PC-3 (cell line): ENCODE measurements around the gene TDP2. TPM values are rescaled to one million over a fixed set of nuclear protein-coding genes. Genes with fewer than 3 reads are reported as not detected.
A peak's percentile ranks its signal among the peaks of the same experiment; 100 is the strongest.

Experiments
- ATAC-seq: fragments of 200-7000 bp; cut with Tn5 transposase; 2 replicates; pipeline ENCODE4 v1.9.1; 2020; ENCODE audit warnings: mild to moderate bottlenecking, moderate library complexity
- BruUV-seq: library from RNA; stranded (reverse); fragments of 400-500 nt; replicated peaks from 2 replicates; lab custom pipeline; 2021; lab: Mats Ljungman, UMichigan
- CTCF ChIA-PET: fragments of 300-600 bp; sonication (Branson Sonifier 250); formaldehyde crosslinking; loops from one replicate; lab custom pipeline; 2022; ENCODE audit warnings: antibody characterized with exemption; lab: Charles Lee
- POLR2A ChIA-PET: fragments of 300-600 bp; sonication (Branson Sonifier 250); formaldehyde crosslinking; loops from one replicate; lab custom pipeline; 2022; ENCODE audit warnings: antibody characterized with exemption; ENCODE audit not compliant: unreplicated experiment; lab: Charles Lee
- DNase-seq: peaks from one replicate; pipeline ENCODE4 v3.0.0-alpha.2; 2015
- H2AFZ ChIP-seq: fragments of 300-600 bp; sonication (generic); 2 replicates; pipeline ENCODE4 v1.6.0; 2016; ENCODE audit warnings: antibody characterized with exemption, low read length
- H3F3A ChIP-seq: fragments of 300-600 bp; sonication (generic); one replicate; pipeline ENCODE4 v1.6.0; 2017; ENCODE audit warnings: antibody characterized with exemption, low read length, control low read depth, mild to moderate bottlenecking; ENCODE audit not compliant: unreplicated experiment
- H3K27ac ChIP-seq: fragments of 300-600 bp; sonication (generic); 2 replicates; pipeline ENCODE4 v1.5.1; 2016; ENCODE audit warnings: mild to moderate bottlenecking, low read length
- H3K27me3 ChIP-seq: fragments of 300-600 bp; sonication (generic); 2 replicates; pipeline ENCODE4 v1.6.1; 2016; ENCODE audit warnings: low read length, mixed read lengths
- H3K36me3 ChIP-seq: fragments of 300-600 bp; sonication (generic); 2 replicates; pipeline ENCODE4 v1.6.1; 2016; ENCODE audit warnings: low read depth, mixed run types, low read length, mixed read lengths
- H3K4me1 ChIP-seq: fragments of 300-600 bp; sonication (generic); 2 replicates; pipeline ENCODE4 v1.5.1; 2016; ENCODE audit warnings: low read length; ENCODE audit not compliant: insufficient read depth
- H3K4me2 ChIP-seq: fragments of 300-600 bp; sonication (generic); 2 replicates; pipeline ENCODE4 v1.6.0; 2016; ENCODE audit warnings: low read length
- H3K4me3 ChIP-seq: fragments of 300-600 bp; sonication (generic); 2 replicates; pipeline ENCODE4 v1.5.1; 2016; ENCODE audit warnings: mild to moderate bottlenecking, low read length, mixed read lengths
- H3K79me2 ChIP-seq: fragments of 300-600 bp; sonication (generic); 2 replicates; pipeline ENCODE4 v1.6.1; 2017; ENCODE audit warnings: low read length, mixed read lengths
- H3K9ac ChIP-seq: fragments of 300-600 bp; sonication (generic); 2 replicates; pipeline ENCODE4 v1.6.0; 2016; ENCODE audit warnings: mild to moderate bottlenecking, low read length
- H3K9me2 ChIP-seq: fragments of 300-600 bp; sonication (generic); replicated peaks from 2 replicates; pipeline ENCODE4 v1.6.1; 2016; ENCODE audit warnings: mixed run types, low read length, mixed read lengths
- H3K9me3 ChIP-seq: fragments of 300-600 bp; sonication (generic); 2 replicates; pipeline ENCODE4 v1.6.1; 2016; ENCODE audit warnings: low read length, mixed read lengths
- H4K20me1 ChIP-seq: fragments of 300-600 bp; sonication (generic); 2 replicates; pipeline ENCODE4 v1.6.1; 2016; ENCODE audit warnings: low read length, mixed read lengths
- EZH2 ChIP-seq: fragments of 300-600 bp; sonication (generic); IDR thresholded peaks from one replicate; pipeline ENCODE4 v1.6.1; 2017; ENCODE audit warnings: antibody characterized with exemption, mild to moderate bottlenecking, low read length; ENCODE audit not compliant: unreplicated experiment
- EZH2phosphoT487 ChIP-seq: fragments of 300-600 bp; sonication (generic); IDR thresholded peaks from 2 replicates; pipeline ENCODE4 v1.6.1; 2018; ENCODE audit warnings: mild to moderate bottlenecking, antibody characterized with exemption, low read length, borderline replicate concordance
- intact Hi-C: fragments of 100-400 bp; cut with micrococcal nuclease; formaldehyde crosslinking; loops from 2 replicates; pipeline ENCODE4 v1.9.0; 2023
- total RNA-seq: library from RNA; depleted of rRNA; stranded (reverse); fragments of >200 nt; gene quantifications from 2 replicates; pipeline ENCODE4 v1.2.3, GENCODE V29; 2014
- TF ChIP-seq, protein P1 (sequence below): fragments of 300-600 bp; sonication (generic); conservative IDR thresholded peaks from 2 replicates; pipeline ENCODE4 v1.5.1; 2017; ENCODE audit warnings: antibody characterized with exemption, low read depth, mild to moderate bottlenecking, low read length

TDP2 gene
- total RNA-seq, 1 experiment from 2014 or later, result 20.6 TPM

- ATAC-seq, result no peak
- H3K4me1 ChIP-seq, result peaks cover 35% of the 10 kb centered on the region
- BruUV-seq, result no TSS peak
Observed at GRCh38 chr6:24664046-24664987, 2.4 kb downstream of the TDP2 start.

DNA sequence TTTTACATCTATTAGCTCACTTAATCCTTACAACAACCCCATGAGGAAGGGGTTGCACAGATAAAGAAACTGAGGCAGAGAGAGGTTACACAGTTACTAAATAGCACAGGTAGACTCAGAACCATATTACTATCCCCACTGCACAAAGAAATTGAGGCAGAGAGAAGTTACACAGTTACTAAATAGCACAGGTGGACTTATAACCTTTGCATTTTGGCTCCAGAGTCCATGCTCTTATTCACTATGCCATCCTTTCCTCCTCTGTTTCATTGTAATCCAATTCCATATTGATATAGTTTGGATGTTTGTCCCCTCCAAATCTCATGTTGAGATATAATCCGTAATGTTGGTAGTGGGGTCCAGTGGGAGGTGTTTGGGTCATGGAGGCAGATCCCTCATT is 3.5 kb downstream of the TDP2 start:
- ChIA-PET CTCF (no interaction called here), POLR2A (interaction anchor here (0.5 kb wide), 1 partner anchor 496 kb away, joined by 3 read pairs; no protein-coding TSS in a partner anchor)
- Histone ChIP-seq H3K9me3 (no peaks in the 10 kb centered on the region), H3K4me2 (no peak overlapping the region), H3F3A (no peaks in the 10 kb centered on the region), H3K79me2 (peaks cover 39% of the 10 kb centered on the region), H3K9me2 (no peaks in the 10 kb centered on the region), H3K9ac (no peak overlapping the region), H3K27ac (no peak overlapping the region), H3K36me3 (peaks cover 16% of the 10 kb centered on the region; the same call in 1 of the 2 replicates), H2AFZ (no peak overlapping the region), H3K27me3 (no peaks in the 10 kb centered on the region), H3K4me3 (no peak overlapping the region), H4K20me1 (no peaks in the 10 kb centered on the region), H3K4me1 (peaks cover 36% of the 10 kb centered on the region)
- no peak for DNase-seq
- TF ChIP-seq EZH2 (no peak), EZH2phosphoT487 (no peak)
- TF ChIP-seq, protein P1, sequence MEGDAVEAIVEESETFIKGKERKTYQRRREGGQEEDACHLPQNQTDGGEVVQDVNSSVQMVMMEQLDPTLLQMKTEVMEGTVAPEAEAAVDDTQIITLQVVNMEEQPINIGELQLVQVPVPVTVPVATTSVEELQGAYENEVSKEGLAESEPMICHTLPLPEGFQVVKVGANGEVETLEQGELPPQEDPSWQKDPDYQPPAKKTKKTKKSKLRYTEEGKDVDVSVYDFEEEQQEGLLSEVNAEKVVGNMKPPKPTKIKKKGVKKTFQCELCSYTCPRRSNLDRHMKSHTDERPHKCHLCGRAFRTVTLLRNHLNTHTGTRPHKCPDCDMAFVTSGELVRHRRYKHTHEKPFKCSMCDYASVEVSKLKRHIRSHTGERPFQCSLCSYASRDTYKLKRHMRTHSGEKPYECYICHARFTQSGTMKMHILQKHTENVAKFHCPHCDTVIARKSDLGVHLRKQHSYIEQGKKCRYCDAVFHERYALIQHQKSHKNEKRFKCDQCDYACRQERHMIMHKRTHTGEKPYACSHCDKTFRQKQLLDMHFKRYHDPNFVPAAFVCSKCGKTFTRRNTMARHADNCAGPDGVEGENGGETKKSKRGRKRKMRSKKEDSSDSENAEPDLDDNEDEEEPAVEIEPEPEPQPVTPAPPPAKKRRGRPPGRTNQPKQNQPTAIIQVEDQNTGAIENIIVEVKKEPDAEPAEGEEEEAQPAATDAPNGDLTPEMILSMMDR, result no peak
- no peak for ATAC-seq
- BruUV-seq, result no TSS peak
- intact Hi-C loops, result no loop called here

More at GRCh38 chr6:24664046-24664987, 2.4 kb downstream of the TDP2 start:
- no peaks in the 10 kb centered on the region for H3K9me3 ChIP-seq
- intact Hi-C loops, result no loop called here
- H3K27me3 ChIP-seq, result no peaks in the 10 kb centered on the region
- H4K20me1 ChIP-seq, result no peaks in the 10 kb centered on the region
- no peak overlapping the region for H3K27ac ChIP-seq
- H3K4me2 ChIP-seq, result peak overlapping the region; percentile 85
- no peak for DNase-seq
- no peak overlapping the region for H3K4me3 ChIP-seq
- no peak overlapping the region for H3K9ac ChIP-seq
- H2AFZ ChIP-seq, result no peak overlapping the region
- H3F3A ChIP-seq, result no peaks in the 10 kb centered on the region
- peaks cover 43% of the 10 kb centered on the region for H3K79me2 ChIP-seq
- POLR2A ChIA-PET, result no interaction called here
- H3K36me3 ChIP-seq, result peaks cover 16% of the 10 kb centered on the region; the same call in 1 of the 2 replicates
- CTCF ChIA-PET, result no interaction called here
- H3K9me2 ChIP-seq, result no peaks in the 10 kb centered on the region
- TF ChIP-seq, protein P1, result no peak
- TF ChIP-seq EZH2phosphoT487 (no peak), EZH2 (no peak)

DNA sequence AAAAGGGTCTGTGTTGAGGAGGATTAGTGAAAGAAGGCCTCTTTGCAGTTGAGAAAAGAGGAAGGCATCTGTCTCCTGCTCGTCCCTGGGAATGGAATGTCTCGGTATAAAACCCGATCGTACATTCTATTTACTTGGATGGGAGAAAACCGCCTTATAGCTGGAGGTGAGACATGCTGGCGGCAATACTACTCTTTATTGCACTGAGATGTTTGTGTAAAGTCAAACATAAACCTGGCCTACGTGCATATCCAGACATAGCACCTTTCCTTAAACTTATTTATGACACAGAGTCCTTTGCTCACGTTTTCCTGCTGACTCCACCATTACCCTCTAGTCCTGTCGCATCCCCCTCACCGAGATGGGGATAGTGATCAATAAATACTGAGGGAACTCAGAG is 4.5 kb downstream of the TDP2 start:
- peaks cover 16% of the 10 kb centered on the region; the same call in 1 of the 2 replicates for H3K36me3 ChIP-seq

More for the DNA sequence above, 4.5 kb downstream of the TDP2 start:
- H3K4me2 ChIP-seq, result no peak overlapping the region
- no peaks in the 10 kb centered on the region for H3K9me2 ChIP-seq
- no peak overlapping the region for H3K4me3 ChIP-seq
- no peak overlapping the region for H2AFZ ChIP-seq
- no peak for ATAC-seq
- no peaks in the 10 kb centered on the region for H3K9me3 ChIP-seq
- TF ChIP-seq EZH2phosphoT487, result no peak
- TF ChIP-seq EZH2, result no peak
- TF ChIP-seq, protein P1, result no peak
- no peak for DNase-seq
- ChIA-PET POLR2A (no interaction called here), CTCF (no interaction called here)
- no peaks in the 10 kb centered on the region for H3F3A ChIP-seq
- BruUV-seq, result no TSS peak
- H3K4me1 ChIP-seq, result peaks cover 30% of the 10 kb centered on the region
- H3K79me2 ChIP-seq, result peaks cover 29% of the 10 kb centered on the region
- H4K20me1 ChIP-seq, result no peaks in the 10 kb centered on the region
- H3K27ac ChIP-seq, result no peak overlapping the region
- H3K9ac ChIP-seq, result no peak overlapping the region
- intact Hi-C loops, result no loop called here
- no peaks in the 10 kb centered on the region for H3K27me3 ChIP-seq
